A549 (cell line): ENCODE measurements around the gene NOP9.

Experiments used
- CEBPB ChIP-seq, 2 experiments: fragments of >200 bp in 1 of 2; sonication (Bioruptor Twin) in 1 of 2; formaldehyde crosslinking in 1 of 2; IDR thresholded peaks; 2 replicates each; pipeline ENCODE4 v1.6.1; 2012 to 2016
- CTCF ChIP-seq: fragments of >200 bp; sonication (Bioruptor Twin); formaldehyde crosslinking; IDR thresholded peaks from 3 replicates; pipeline ENCODE4 v1.5.1; 2016
- EP300 ChIP-seq, 2 experiments: fragments of >200 bp; sonication (Bioruptor Twin); formaldehyde crosslinking; IDR thresholded peaks; 2 replicates in 1 of 2; 3 replicates in 1 of 2; pipeline ENCODE4 v1.6.1; 2016 to 2017
- ESRRA ChIP-seq: fragments of 150-350 bp; IDR thresholded peaks from 2 replicates; pipeline ENCODE4 v1.6.1; 2014; ENCODE audit warnings: mild to moderate bottlenecking, low read length, borderline replicate concordance
- HDAC2 ChIP-seq: fragments of 200-600 bp; sonication (generic); IDR thresholded peaks from 2 replicates; pipeline ENCODE4 v1.6.1; 2016
- MAX ChIP-seq: IDR thresholded peaks from 2 replicates; pipeline ENCODE4 v1.6.1; 2012
- PHF8 ChIP-seq: fragments of 200-600 bp; sonication (generic); IDR thresholded peaks from 2 replicates; pipeline ENCODE4 v1.6.1; 2016; ENCODE audit warnings: low read depth, mild to moderate bottlenecking, antibody characterized with exemption, moderate library complexity, borderline replicate concordance
- POLR2A ChIP-seq: IDR thresholded peaks from 2 replicates; pipeline ENCODE4 v1.6.1; 2012; ENCODE audit warnings: mild to moderate bottlenecking, low read length
- POLR2AphosphoS2 ChIP-seq: conservative IDR thresholded peaks from 2 replicates; pipeline ENCODE4 v1.6.1; 2012; ENCODE audit warnings: low read length, improper control_type of control experiment, inconsistent platforms
- REST ChIP-seq: fragments of 200-600 bp; sonication (generic); IDR thresholded peaks from 2 replicates; pipeline ENCODE4 v1.6.1; 2016; ENCODE audit warnings: antibody characterized with exemption, mild to moderate bottlenecking, moderate library complexity
- RFX5 ChIP-seq: fragments of 450-650 bp; IDR thresholded peaks from 2 replicates; pipeline ENCODE4 v1.7.1; 2014; ENCODE audit warnings: antibody characterized with exemption, mild to moderate bottlenecking, moderate library complexity
- SMC3 ChIP-seq: fragments of >200 bp; sonication (Bioruptor Twin); formaldehyde crosslinking; IDR thresholded peaks from 3 replicates; pipeline ENCODE4 v1.6.1; 2018; ENCODE audit warnings: inconsistent platforms
- TFCP2L1 ChIP-seq: fragments of 250-450 bp; sonication (Bioruptor Pico); IDR thresholded peaks from 2 replicates; pipeline ENCODE4 v1.5.0; 2021; ENCODE audit warnings: mild to moderate bottlenecking
- ZFP36 ChIP-seq: fragments of 450-650 bp; IDR thresholded peaks from 2 replicates; pipeline ENCODE4 v1.6.1; 2014; ENCODE audit warnings: borderline replicate concordance; ENCODE audit not compliant: partially characterized antibody

DNA sequence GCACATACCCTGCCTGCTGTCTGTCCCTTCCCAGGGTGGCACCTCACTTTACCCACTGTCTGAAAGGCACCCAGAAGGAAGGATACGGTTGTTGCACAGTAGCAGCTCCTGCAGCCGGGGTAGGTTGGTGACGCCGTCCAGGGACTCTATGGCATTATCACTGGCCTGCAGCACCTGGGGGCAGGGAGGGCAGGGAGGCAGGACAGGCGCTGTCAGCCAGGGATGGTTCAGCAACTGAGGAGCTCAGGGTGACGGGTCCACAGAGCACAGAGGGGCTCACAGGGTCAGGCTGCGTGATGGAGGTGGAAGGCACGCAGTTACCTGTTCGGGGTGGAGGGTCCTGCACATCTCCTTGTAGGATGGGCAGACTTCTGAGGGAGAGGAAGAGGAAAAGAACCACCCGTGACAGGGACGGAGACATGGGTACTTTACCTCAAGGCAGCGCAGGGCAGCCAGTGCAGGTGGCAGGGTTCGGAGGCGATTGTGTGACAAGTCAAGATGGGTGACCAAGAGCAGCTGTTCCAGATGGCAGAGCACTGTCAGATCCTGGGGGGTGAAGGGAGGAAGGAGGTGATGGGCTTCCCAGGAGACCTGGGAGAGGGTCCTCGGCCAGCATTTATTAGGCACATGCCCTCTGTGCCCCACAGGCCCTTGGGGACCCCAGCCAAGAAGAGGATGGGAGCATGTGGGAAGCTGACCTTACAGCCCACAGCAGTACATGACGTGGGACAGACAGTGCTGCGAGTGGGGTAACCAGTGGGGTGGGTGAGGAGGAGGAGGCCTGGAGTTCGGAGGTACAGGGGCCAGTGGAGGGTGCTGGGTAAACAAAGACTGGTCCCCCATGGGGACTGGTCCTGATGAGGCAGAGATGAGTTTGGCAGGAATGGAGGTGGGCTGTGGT lies 33.1 kb upstream of the NOP9 start:
- TF ChIP-seq POLR2A: no peak
- no peak for TF ChIP-seq RFX5
- TF ChIP-seq POLR2AphosphoS2: no peak
- TF ChIP-seq TFCP2L1 (CRISPR knock-in tag): no peak
- TF ChIP-seq ZFP36: no peak
- no peak for TF ChIP-seq CTCF
- TF ChIP-seq MAX: no peak
- TF ChIP-seq ESRRA: no peak
- TF ChIP-seq REST: no peak
- no peak for TF ChIP-seq CEBPB (IDR thresholded peaks at IDR 0.05)
- TF ChIP-seq SMC3: no peak
- TF ChIP-seq PHF8: no peak
- TF ChIP-seq HDAC2: no peak
- no peak for TF ChIP-seq EP300 (IDR thresholded peaks at IDR 0.05)
